ENCODE data around the gene PLAC8L1.

The PLAC8L1 gene

DNA sequence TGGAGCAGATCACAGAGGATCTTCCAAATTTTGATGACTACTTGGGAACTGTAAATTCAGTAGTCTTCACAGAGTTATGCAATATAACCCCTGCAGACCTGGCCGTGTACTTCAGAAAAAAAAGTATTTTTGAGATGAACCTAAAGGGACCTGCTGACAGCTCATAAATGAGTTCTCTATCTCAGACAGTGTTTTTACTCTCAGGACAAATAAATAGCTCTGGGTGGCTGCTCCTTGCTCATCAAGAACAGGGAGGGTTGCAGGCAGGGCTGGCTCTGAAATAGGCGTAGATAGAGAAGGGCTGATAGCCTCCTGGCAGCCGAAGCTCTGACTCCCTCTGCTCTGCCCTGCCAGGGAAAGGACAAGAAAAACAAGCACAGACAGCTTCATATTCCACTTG is 64.8 kb downstream of the PLAC8L1 start:
- DNase-seq, result no peak

DNA sequence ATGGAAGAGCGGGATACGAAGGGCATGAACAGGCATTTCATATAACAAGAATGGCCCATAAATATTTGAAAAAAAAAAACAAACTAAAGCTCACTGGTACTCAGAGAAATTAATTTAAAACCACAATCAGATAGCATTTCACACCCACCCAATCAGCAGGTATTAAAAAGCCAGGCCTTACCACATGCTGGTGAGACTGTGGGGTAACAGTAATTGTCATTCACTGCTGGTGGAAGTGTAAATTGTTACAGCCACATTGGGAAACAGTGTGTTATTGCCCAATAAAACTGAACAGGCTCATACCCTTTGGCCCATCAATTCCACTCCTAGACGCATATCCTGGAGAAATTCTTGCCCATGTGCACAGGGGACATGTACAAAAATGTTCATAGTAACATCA is 66.0 kb downstream of the PLAC8L1 start:
- no peak for DNase-seq

DNA sequence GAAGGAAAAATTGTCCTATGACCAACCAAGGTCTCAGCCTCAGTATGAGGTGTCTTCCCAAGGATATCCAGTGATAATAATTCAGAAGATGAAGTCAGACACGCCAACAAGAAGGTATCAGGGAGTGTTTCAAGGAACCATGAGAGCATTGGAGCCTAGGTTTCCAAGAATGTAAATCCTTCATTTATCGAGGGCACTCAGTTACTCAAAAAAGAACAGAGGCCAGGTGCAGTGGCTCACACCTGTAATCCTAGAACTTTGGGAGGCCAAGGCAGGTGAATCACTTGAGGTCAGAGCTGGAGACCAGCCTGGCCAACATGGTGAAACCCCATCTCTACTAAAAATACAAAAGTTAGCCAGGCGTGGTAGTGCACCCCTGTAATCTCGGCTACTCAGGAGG is 70.8 kb downstream of the PLAC8L1 start:
- DNase-seq, result no peak
